Measurements from ENCODE around the gene NRAP. TPM values are rescaled to one million over a fixed set of nuclear protein-coding genes. Genes with fewer than 3 reads are reported as not detected.

NRAP gene
- total and polyA plus RNA-seq, 4 donors: 0.05 to 0.13 (median 0.10) TPM

- H3K4me1 ChIP-seq (ENCODE audit: control insufficient read depth in 4 of 4, insufficient read depth in 4 of 4, low read length in 3 of 4): no peaks in the 10 kb centered on the region
- WGBS: 89% methylated on average over 8 of the region's 8 CpGs
- no peak overlapping the region for H3K4me3 ChIP-seq (ENCODE audit: low read depth in 1 of 3, low read length in 3 of 3)
- H3K36me3 ChIP-seq (ENCODE audit: control insufficient read depth in 4 of 4, insufficient read depth in 3 of 4, low read depth in 1 of 4, low read length in 3 of 4): peaks cover 2 to 30% (median 16%) of the 10 kb centered on the region in 4 donors
- H3K9me3 ChIP-seq (ENCODE audit: control insufficient read depth in 4 of 4, low read length in 3 of 4): no peaks in the 10 kb centered on the region
- H3K27me3 ChIP-seq (ENCODE audit: control insufficient read depth in 4 of 4, insufficient read depth in 4 of 4, low read length in 3 of 4): no peaks in the 10 kb centered on the region
- H3K27ac ChIP-seq (ENCODE audit: low read depth in 1 of 2, low read length in 2 of 2): no peak overlapping the region
- no peak overlapping the region for H3K9ac ChIP-seq (ENCODE audit: low read depth in 1 of 2, low read length in 2 of 2)
- TF ChIP-seq TAF1 (conservative IDR thresholded peaks at IDR 0.05): no peak
- no peak for TF ChIP-seq HNF4A (conservative IDR thresholded peaks at IDR 0.05)
- TF ChIP-seq ATF3 (IDR thresholded peaks at IDR 0.05): no peak
- TF ChIP-seq REST (IDR thresholded peaks at IDR 0.05): no peak
- TF ChIP-seq JUND (IDR thresholded peaks at IDR 0.05): no peak
- no peak for TF ChIP-seq MAX (IDR thresholded peaks at IDR 0.05)
- TF ChIP-seq FOXA2 (IDR thresholded peaks at IDR 0.05): no peak
- no peak for TF ChIP-seq RXRA (IDR thresholded peaks at IDR 0.05)
- DNase-seq (ENCODE audit: low spot score): no peak
These were observed 71.5 kb downstream of the NRAP start for GRCh38 chr10:113592380-113592779.

GRCh38 chr10:113590581-113590980, 73.3 kb downstream of the NRAP start:
- H3K4me3 ChIP-seq (ENCODE audit: low read depth in 1 of 3, low read length in 3 of 3): no peak overlapping the region
- WGBS: 95% methylated on average over 12 of the region's 12 CpGs

GRCh38 chr10:113589201-113589770, 74.6 kb downstream of the NRAP start:
- no peaks in the 10 kb centered on the region for H3K4me1 ChIP-seq (ENCODE audit: control insufficient read depth in 4 of 4, insufficient read depth in 4 of 4, low read length in 3 of 4)
- 83% methylated on average over 13 of the region's 13 CpGs for WGBS

More at GRCh38 chr10:113590581-113590980, 73.3 kb downstream of the NRAP start:
- Histone ChIP-seq H3K27ac (ENCODE audit: low read depth in 1 of 2, low read length in 2 of 2) (no peak overlapping the region), H3K36me3 (ENCODE audit: control insufficient read depth in 4 of 4, insufficient read depth in 3 of 4, low read depth in 1 of 4, low read length in 3 of 4) (peaks cover 9 to 46% (median 28%) of the 10 kb centered on the region in 4 donors), H3K4me1 (ENCODE audit: control insufficient read depth in 4 of 4, insufficient read depth in 4 of 4, low read length in 3 of 4) (no peaks in the 10 kb centered on the region), H3K9ac (ENCODE audit: low read depth in 1 of 2, low read length in 2 of 2) (no peak overlapping the region), H3K27me3 (ENCODE audit: control insufficient read depth in 4 of 4, insufficient read depth in 4 of 4, low read length in 3 of 4) (no peaks in the 10 kb centered on the region), H3K9me3 (ENCODE audit: control insufficient read depth in 4 of 4, low read length in 3 of 4) (no peaks in the 10 kb centered on the region)
- no peak for TF ChIP-seq SP1 (IDR thresholded peaks at IDR 0.05)
- no peak for DNase-seq (ENCODE audit: low spot score)

More at GRCh38 chr10:113589201-113589770, 74.6 kb downstream of the NRAP start:
- Histone ChIP-seq H3K36me3 (ENCODE audit: control insufficient read depth in 4 of 4, insufficient read depth in 3 of 4, low read depth in 1 of 4, low read length in 3 of 4) (peaks cover 12 to 58% (median 38%) of the 10 kb centered on the region in 4 donors), H3K9me3 (ENCODE audit: control insufficient read depth in 4 of 4, low read length in 3 of 4) (no peaks in the 10 kb centered on the region), H3K27ac (ENCODE audit: low read depth in 1 of 2, low read length in 2 of 2) (no peak overlapping the region), H3K9ac (ENCODE audit: low read depth in 1 of 2, low read length in 2 of 2) (no peak overlapping the region), H3K27me3 (ENCODE audit: control insufficient read depth in 4 of 4, insufficient read depth in 4 of 4, low read length in 3 of 4) (no peaks in the 10 kb centered on the region), H3K4me3 (ENCODE audit: low read depth in 1 of 3, low read length in 3 of 3) (no peak overlapping the region)
- DNase-seq (ENCODE audit: low spot score): no peak
- no peak for TF ChIP-seq NR2F2 (IDR thresholded peaks at IDR 0.05)
- TF ChIP-seq JUND (IDR thresholded peaks at IDR 0.05): no peak
- TF ChIP-seq YY1 (IDR thresholded peaks at IDR 0.05): no peak
- TF ChIP-seq MAX (IDR thresholded peaks at IDR 0.05): no peak
- no peak for TF ChIP-seq ATF3 (IDR thresholded peaks at IDR 0.05)
- TF ChIP-seq HNF4G (IDR thresholded peaks at IDR 0.05): no peak
- no peak for TF ChIP-seq TAF1 (conservative IDR thresholded peaks at IDR 0.05)
- TF ChIP-seq RXRA (IDR thresholded peaks at IDR 0.05): no peak
- TF ChIP-seq FOXA1 (IDR thresholded peaks at IDR 0.05): no peak
- no peak for TF ChIP-seq ZBTB33 (IDR thresholded peaks at IDR 0.05)
- TF ChIP-seq RAD21 (IDR thresholded peaks at IDR 0.05): no peak
- TF ChIP-seq FOXA2 (IDR thresholded peaks at IDR 0.05): no peak

Measured in liver (tissue), 9 donors.